HepG2 (cell line): ENCODE data around the gene IQCN. TPM values are rescaled to one million over a fixed set of nuclear protein-coding genes. Genes with fewer than 3 reads are reported as not detected.

Experiments used
- BRCA1 ChIP-seq: sonication (generic); formaldehyde crosslinking; IDR thresholded peaks from 2 replicates; pipeline ENCODE4 v1.4.0; 2020; ENCODE audit warnings: missing genetic modification reagents
- CEBPZ ChIP-seq: IDR thresholded peaks from 2 replicates; pipeline ENCODE4 v1.6.1; 2012; ENCODE audit warnings: low read length, improper control_type of control experiment
- JARID2 ChIP-seq: sonication (generic); formaldehyde crosslinking; IDR thresholded peaks from 2 replicates; pipeline ENCODE4 v1.8.1; 2023; ENCODE audit warnings: missing genetic modification reagents, inconsistent platforms; ENCODE audit not compliant: insufficient replicate concordance
- KDM1A ChIP-seq: IDR thresholded peaks from 2 replicates; pipeline ENCODE4 v1.6.1; 2016; ENCODE audit warnings: missing compliant biosample characterization
- SIX1 ChIP-seq: sonication (generic); formaldehyde crosslinking; IDR thresholded peaks from 2 replicates; pipeline ENCODE4 v1.4.0; 2020; ENCODE audit warnings: missing genetic modification reagents, borderline replicate concordance
- SMAD1 ChIP-seq: sonication (generic); formaldehyde crosslinking; IDR thresholded peaks from 2 replicates; pipeline ENCODE4 v1.4.0; 2020; ENCODE audit warnings: missing genetic modification reagents, low read depth, mild to moderate bottlenecking, borderline replicate concordance
- SUZ12 ChIP-seq: fragments of 150-350 bp; IDR thresholded peaks from 2 replicates; pipeline ENCODE4 v1.6.1; 2014; ENCODE audit warnings: low read depth, low read length
- TOE1 ChIP-seq: sonication (generic); formaldehyde crosslinking; IDR thresholded peaks from 2 replicates; pipeline ENCODE4 v1.4.0; 2020; ENCODE audit warnings: mild to moderate bottlenecking, missing genetic modification reagents
- ZNF343 ChIP-seq: sonication (generic); formaldehyde crosslinking; IDR thresholded peaks from 2 replicates; pipeline ENCODE4 v1.4.0; 2020; ENCODE audit warnings: mild to moderate bottlenecking, missing genetic modification reagents
- ZNF503 ChIP-seq: sonication (generic); formaldehyde crosslinking; IDR thresholded peaks from 2 replicates; pipeline ENCODE4 v1.4.0; 2020; ENCODE audit warnings: missing genetic modification reagents
- ZSCAN25 ChIP-seq: sonication (generic); formaldehyde crosslinking; IDR thresholded peaks from 2 replicates; pipeline ENCODE4 v1.8.0; 2022; ENCODE audit warnings: mild to moderate bottlenecking, missing genetic modification reagents
- polyA plus RNA-seq, 8 experiments: library from polyadenylated mRNA; depleted of rRNA in 3 of 8; stranded (reverse) in 7 of 8; unstranded in 1 of 8; fragments of >200 nt; fragmentation: Illumina TruSeq in 4 of 8; extraction: Trizol in 4 of 8; gene quantifications; 2 replicates each; pipeline versions ENCODE4 v1.2.1 to v1.2.3, GENCODE V29; 2011 to 2016; ENCODE audit warnings: low read depth in 4 of 8, missing spikeins in 1 of 8, mixed read lengths in 1 of 8; ENCODE audit not compliant: insufficient read depth in 1 of 8
- total RNA-seq, 5 experiments: library from RNA; depleted of rRNA; stranded (reverse); fragments of >200 nt; fragmentation: Illumina TruSeq; extraction: Trizol; gene quantifications; 2 replicates each; pipeline ENCODE4 v1.2.3, GENCODE V29; 2016; ENCODE audit warnings: low read depth in 1 of 5
- TF ChIP-seq, protein P1 (sequence below), 2 experiments: fragments of 450-650 bp in 1 of 2; sonication (generic) in 1 of 2; formaldehyde crosslinking; IDR thresholded peaks; 2 replicates each; pipeline versions ENCODE4 v1.5.0 to v1.8.0; 2020 to 2022; ENCODE audit warnings: mild to moderate bottlenecking in 1 of 2, missing genetic modification reagents in 1 of 2
- TF ChIP-seq, protein P2 (sequence below): IDR thresholded peaks from 2 replicates; pipeline ENCODE4 v1.6.1; 2016; ENCODE audit warnings: missing biosample characterization, missing genetic modification reagents, low read depth
- TF ChIP-seq, protein P3 (sequence below): sonication (generic); formaldehyde crosslinking; IDR thresholded peaks from 2 replicates; pipeline ENCODE4 v1.4.0; 2020; ENCODE audit warnings: low read depth, mild to moderate bottlenecking, missing genetic modification reagents
- TF ChIP-seq, protein P4 (sequence below): sonication (generic); formaldehyde crosslinking; conservative IDR thresholded peaks from 2 replicates; pipeline ENCODE4 v1.4.0; 2020; ENCODE audit warnings: missing genetic modification reagents
- TF ChIP-seq, protein P5 (sequence below): sonication (generic); formaldehyde crosslinking; IDR thresholded peaks from 2 replicates; pipeline ENCODE4 v1.8.0; 2022; ENCODE audit warnings: mild to moderate bottlenecking, missing genetic modification reagents, moderate library complexity

IQCN gene
- total and polyA plus RNA-seq, 2 of the 13 experiments (the other 11 are each of a cell fraction or from before 2014, with no cell fraction given): 0.04 to 0.18 TPM

DNA sequence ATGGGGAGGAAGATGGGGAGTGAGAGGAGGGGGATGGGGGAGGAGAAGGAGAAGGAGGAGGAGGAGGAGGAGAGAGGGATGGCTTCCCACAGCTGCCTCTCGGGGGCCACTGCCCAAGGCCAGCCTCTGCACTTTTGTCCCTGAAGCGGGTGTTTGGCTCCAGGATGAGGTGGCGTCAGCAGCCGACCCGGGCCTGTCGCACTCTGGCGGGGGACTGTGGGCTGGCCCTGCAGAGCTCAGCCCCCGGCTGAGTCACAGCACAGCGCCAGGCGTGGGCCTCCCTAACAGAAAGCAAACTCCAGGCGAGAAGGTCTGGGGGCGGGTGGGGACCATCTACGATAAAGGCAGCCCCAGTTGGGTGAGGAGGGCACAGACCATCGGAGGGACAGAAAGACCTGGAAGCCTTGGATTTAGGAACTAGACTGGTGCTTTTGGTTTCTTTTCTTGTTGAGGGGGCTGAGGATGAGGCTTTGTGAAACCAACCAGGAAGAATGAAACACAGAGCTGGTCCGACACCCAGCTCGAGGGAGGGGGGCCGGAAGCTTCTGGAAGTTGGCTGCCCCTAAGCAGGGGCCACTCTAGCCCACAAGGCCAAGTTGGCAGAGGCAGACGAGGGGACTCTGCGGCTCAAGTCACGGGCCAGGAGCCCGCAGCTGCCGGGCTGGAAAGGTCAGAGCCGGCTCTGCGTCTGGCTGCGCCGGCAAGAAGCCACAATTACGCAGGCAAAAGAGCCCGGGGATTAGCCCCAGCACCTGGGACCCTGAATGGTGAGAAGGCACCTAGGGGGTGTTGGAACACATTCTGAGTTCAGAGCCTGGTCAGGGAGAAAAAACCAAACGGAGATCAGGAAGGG lies 30.4 kb upstream of the IQCN start (continued):
- TF ChIP-seq ZNF343 (CRISPR knock-in tag) (peak; percentile 62; the same call in 1 of the 2 replicates), SIX1 (CRISPR knock-in tag) (no peak; the same call in 1 of the 2 replicates), CEBPZ (no peak), JARID2 (CRISPR knock-in tag) (no peak), ZNF503 (no peak), ZSCAN25 (CRISPR knock-in tag) (peak; percentile 85), SMAD1 (CRISPR knock-in tag) (0 out of 2 replicates have a peak, but pooled peaks have one; percentile 24), BRCA1 (CRISPR knock-in tag) (no peak), KDM1A (no peak), TOE1 (CRISPR knock-in tag) (no peak), SUZ12 (no peak)
- TF ChIP-seq, protein P1, sequence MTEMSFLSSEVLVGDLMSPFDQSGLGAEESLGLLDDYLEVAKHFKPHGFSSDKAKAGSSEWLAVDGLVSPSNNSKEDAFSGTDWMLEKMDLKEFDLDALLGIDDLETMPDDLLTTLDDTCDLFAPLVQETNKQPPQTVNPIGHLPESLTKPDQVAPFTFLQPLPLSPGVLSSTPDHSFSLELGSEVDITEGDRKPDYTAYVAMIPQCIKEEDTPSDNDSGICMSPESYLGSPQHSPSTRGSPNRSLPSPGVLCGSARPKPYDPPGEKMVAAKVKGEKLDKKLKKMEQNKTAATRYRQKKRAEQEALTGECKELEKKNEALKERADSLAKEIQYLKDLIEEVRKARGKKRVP (CRISPR knock-in tag; IDR thresholded peaks at IDR 0.05): peak in 1 of 2 experiments; percentile 65; a peak in 2 of 4 replicates
- TF ChIP-seq, protein P2, sequence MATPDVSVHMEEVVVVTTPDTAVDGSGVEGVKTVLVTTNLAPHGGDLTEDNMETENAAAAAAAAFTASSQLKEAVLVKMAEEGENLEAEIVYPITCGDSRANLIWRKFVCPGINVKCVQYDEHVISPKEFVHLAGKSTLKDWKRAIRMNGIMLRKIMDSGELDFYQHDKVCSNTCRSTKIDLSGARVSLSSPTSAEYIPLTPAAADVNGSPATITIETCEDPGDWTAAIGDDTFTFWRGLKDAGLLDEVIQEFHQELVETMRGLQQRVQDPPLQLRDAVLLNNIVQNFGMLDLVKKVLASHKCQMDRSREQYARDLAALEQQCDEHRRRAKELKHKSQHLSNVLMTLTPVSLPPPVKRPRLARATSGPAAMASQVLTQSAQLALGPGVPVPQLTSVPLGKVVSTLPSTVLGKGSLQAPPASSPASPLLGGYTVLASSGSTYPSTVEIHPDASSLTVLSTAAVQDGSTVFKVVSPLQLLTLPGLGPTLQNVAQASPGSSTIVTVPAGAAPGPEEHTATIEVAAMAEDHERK (CRISPR knock-in tag): no peak
- TF ChIP-seq, protein P3, sequence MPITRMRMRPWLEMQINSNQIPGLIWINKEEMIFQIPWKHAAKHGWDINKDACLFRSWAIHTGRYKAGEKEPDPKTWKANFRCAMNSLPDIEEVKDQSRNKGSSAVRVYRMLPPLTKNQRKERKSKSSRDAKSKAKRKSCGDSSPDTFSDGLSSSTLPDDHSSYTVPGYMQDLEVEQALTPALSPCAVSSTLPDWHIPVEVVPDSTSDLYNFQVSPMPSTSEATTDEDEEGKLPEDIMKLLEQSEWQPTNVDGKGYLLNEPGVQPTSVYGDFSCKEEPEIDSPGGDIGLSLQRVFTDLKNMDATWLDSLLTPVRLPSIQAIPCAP (CRISPR knock-in tag): peak; percentile 14; the same call in 1 of the 2 replicates
- TF ChIP-seq, protein P4, sequence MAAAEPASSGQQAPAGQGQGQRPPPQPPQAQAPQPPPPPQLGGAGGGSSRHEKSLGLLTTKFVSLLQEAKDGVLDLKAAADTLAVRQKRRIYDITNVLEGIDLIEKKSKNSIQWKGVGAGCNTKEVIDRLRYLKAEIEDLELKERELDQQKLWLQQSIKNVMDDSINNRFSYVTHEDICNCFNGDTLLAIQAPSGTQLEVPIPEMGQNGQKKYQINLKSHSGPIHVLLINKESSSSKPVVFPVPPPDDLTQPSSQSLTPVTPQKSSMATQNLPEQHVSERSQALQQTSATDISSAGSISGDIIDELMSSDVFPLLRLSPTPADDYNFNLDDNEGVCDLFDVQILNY (CRISPR knock-in tag): no peak
- TF ChIP-seq, protein P5, sequence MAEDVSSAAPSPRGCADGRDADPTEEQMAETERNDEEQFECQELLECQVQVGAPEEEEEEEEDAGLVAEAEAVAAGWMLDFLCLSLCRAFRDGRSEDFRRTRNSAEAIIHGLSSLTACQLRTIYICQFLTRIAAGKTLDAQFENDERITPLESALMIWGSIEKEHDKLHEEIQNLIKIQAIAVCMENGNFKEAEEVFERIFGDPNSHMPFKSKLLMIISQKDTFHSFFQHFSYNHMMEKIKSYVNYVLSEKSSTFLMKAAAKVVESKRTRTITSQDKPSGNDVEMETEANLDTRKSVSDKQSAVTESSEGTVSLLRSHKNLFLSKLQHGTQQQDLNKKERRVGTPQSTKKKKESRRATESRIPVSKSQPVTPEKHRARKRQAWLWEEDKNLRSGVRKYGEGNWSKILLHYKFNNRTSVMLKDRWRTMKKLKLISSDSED (CRISPR knock-in tag): no peak
